DMS 273 (cell line): Measurements from ENCODE around the gene TRPM6.
"Not testable (repeated sequence)": the region's sequence is repeated elsewhere in the genome, so short reads cannot be mapped to it uniquely, and the experiment has no call there.

Experiments used
- DNase-seq: peaks from one replicate; lab custom pipeline; 2025; ENCODE audit not compliant: unreplicated experiment; lab: John Stamatoyannopoulos, UW

Gene TRPM6

GRCh38 chr9:74887041-74887980 is at the start of gene TRPM6:
Gene TRPM6, minus strand, starts transcription at chr9:74887921. Its CDS starts 65 bp downstream, at chr9:74887856.
- DNase-seq, result peak; percentile 93

- DNase-seq, result no peak
Observed at GRCh38 chr9:74935008-74935407, 47.3 kb upstream of the TRPM6 start.

- no peak for DNase-seq
Observed at GRCh38 chr9:74921737-74922136, 34.0 kb upstream of the TRPM6 start.

- DNase-seq, result no peak
Observed at GRCh38 chr9:74920944-74921626, 33.4 kb upstream of the TRPM6 start.

GRCh38 chr9:74910036-74910435 is 22.3 kb upstream of the TRPM6 start:
- DNase-seq, result no peak

GRCh38 chr9:74908665-74909064 is 20.9 kb upstream of the TRPM6 start:
- no peak for DNase-seq

- DNase-seq, result no peak
Observed at GRCh38 chr9:74907085-74907484, 19.4 kb upstream of the TRPM6 start.

- DNase-seq, result no peak
Observed at GRCh38 chr9:74901001-74901400, 13.3 kb upstream of the TRPM6 start.

- DNase-seq, result not testable (repeated sequence)
Observed at GRCh38 chr9:74888449-74888848, 728 bp upstream of the TRPM6 start.

- DNase-seq, result no peak
Observed at GRCh38 chr9:74887981-74888370, 255 bp upstream of the TRPM6 start.

GRCh38 chr9:74876382-74876949 is 11.3 kb downstream of the TRPM6 start:
- DNase-seq, result no peak

- no peak for DNase-seq
Observed at GRCh38 chr9:74875656-74876055, 12.1 kb downstream of the TRPM6 start.

- DNase-seq, result no peak
Observed at GRCh38 chr9:74874220-74874619, 13.5 kb downstream of the TRPM6 start.

GRCh38 chr9:74872619-74873233 is 15.0 kb downstream of the TRPM6 start:
- no peak for DNase-seq

- no peak for DNase-seq
Observed at GRCh38 chr9:74867483-74867882, 20.2 kb downstream of the TRPM6 start.

- no peak for DNase-seq
Observed at GRCh38 chr9:74865177-74865576, 22.5 kb downstream of the TRPM6 start.

- DNase-seq, result no peak
Observed at GRCh38 chr9:74861773-74862474, 25.8 kb downstream of the TRPM6 start.

GRCh38 chr9:74861071-74861470 is 26.6 kb downstream of the TRPM6 start:
- DNase-seq, result no peak

- DNase-seq, result not testable (repeated sequence)
Observed at GRCh38 chr9:74860247-74860646, 27.5 kb downstream of the TRPM6 start.

GRCh38 chr9:74859786-74860185 is 27.9 kb downstream of the TRPM6 start:
- no peak for DNase-seq
